ENCODE results near the gene RNF149. TPM values are rescaled to one million over a fixed set of nuclear protein-coding genes. Genes with fewer than 3 reads are reported as not detected.
A peak's percentile ranks its signal among the peaks of the same experiment; 100 is the strongest.

Gene RNF149
- total RNA-seq, 1 experiment from 2014 or later, result 96.8 TPM

DNA sequence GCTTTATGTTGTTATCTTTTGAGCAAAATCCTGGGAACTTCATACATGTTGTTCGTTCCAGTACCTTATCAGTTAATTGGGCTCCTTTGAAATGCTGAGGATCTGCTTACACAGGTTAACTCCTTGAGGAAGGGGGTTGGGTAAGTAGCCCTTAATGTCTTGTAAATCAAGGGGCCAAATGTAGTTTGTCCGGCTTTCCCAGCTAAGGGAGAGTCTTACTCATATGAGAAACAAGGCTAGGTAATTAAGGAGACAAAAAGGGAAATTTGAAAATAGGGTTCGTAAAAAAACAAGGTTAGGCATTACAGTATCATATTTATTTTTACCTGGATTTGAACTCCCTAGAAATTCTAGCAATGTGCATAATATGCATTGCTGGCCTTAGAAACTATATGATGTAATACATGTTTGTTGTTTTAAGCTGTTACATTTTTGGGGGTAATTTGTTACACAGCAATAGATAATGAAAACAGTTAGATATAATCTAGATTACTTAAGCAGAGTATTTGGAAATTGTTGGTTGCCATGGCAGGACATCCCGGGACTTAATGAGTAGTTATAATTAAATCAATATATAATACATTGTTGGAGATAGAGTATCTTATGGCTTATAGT is 30.9 kb upstream of the RNF149 start:
- H3K27me3 ChIP-seq (replicated peaks; ENCODE audit: control insufficient read depth, insufficient read depth, low read length), result no peaks in the 10 kb centered on the region
- H3K4me1 Mint-ChIP-seq (ENCODE audit: low read depth, unreplicated experiment), result peaks cover 49% of the 10 kb centered on the region
- H3K4me1 ChIP-seq, result peaks cover 55% of the 10 kb centered on the region
- peak; percentile 64 to 69 for DNase-seq
- intact Hi-C loops (cut with micrococcal nuclease; ENCODE audit: unreplicated experiment), result no loop called here
- H3K27me3 Mint-ChIP-seq (ENCODE audit: insufficient read depth, unreplicated experiment), result no peaks in the 10 kb centered on the region
- no TSS peak for BruUV-seq (replicated peaks)
- TF ChIP-seq CTCF (IDR thresholded peaks at IDR 0.05; ENCODE audit: insufficient read depth in 1 of 2, low read depth in 1 of 2, low read length in 1 of 2, severe bottlenecking in 1 of 2, unreplicated experiment in 1 of 2), result no peak
- peaks cover 10% of the 10 kb centered on the region for H3K9me3 Mint-ChIP-seq (ENCODE audit: unreplicated experiment)
- peaks cover 13% of the 10 kb centered on the region for H3K36me3 Mint-ChIP-seq (ENCODE audit: insufficient read depth, unreplicated experiment)
- H3K9me3 ChIP-seq, result no peaks in the 10 kb centered on the region
- H3K4me3 Mint-ChIP-seq (ENCODE audit: unreplicated experiment), result peak overlapping the region; percentile 55
- POLR2A ChIA-PET, result no interaction called here
- no peaks in the 10 kb centered on the region for H3K36me3 ChIP-seq (ENCODE audit: control insufficient read depth, insufficient read depth, low read length)
- H3K27ac Mint-ChIP-seq (ENCODE audit: unreplicated experiment), result peak overlapping the region; percentile 78
- CTCF ChIA-PET, result no interaction called here
- H3K4me3 ChIP-seq (ENCODE audit: low read depth, low read length), result no peak overlapping the region

DNA sequence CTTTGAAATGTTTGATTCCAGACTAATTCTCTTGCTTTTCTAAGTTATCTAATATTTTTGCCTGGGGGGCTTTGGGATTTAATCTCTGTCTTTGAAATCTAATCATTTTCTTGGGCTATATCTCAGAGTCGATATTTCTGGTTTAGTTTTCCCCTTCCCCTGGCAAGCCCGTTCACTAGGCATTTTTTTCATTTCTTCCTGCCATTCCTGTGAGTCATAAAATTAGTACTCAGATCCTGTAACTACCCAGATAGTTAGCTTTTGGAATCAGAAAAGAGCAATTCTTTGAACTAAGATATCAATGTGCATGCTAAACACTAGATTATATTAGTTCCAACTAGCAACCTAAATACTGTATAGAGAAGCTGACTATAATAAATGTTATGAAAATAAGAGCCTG is 29.4 kb upstream of the RNF149 start:
- no peak for TF ChIP-seq CTCF (IDR thresholded peaks at IDR 0.05; ENCODE audit: insufficient read depth in 1 of 2, low read depth in 1 of 2, low read length in 1 of 2, severe bottlenecking in 1 of 2, unreplicated experiment in 1 of 2)
- H3K27ac Mint-ChIP-seq (ENCODE audit: unreplicated experiment), result peak overlapping the region; percentile 78
- ChIA-PET CTCF (no interaction called here), POLR2A (interaction anchor here (1.3 kb wide), 1 partner anchor 50 kb away, joined by 7 read pairs; no protein-coding TSS in a partner anchor)
- Histone ChIP-seq H3K4me1 (peaks cover 55% of the 10 kb centered on the region), H3K36me3 (ENCODE audit: control insufficient read depth, insufficient read depth, low read length) (no peaks in the 10 kb centered on the region), H3K27me3 (replicated peaks; ENCODE audit: control insufficient read depth, insufficient read depth, low read length) (no peaks in the 10 kb centered on the region), H3K4me3 (ENCODE audit: low read depth, low read length) (no peak overlapping the region), H3K9me3 (no peaks in the 10 kb centered on the region)
- peaks cover 49% of the 10 kb centered on the region for H3K4me1 Mint-ChIP-seq (ENCODE audit: low read depth, unreplicated experiment)
- DNase-seq, result no peak
- intact Hi-C loops (cut with micrococcal nuclease; ENCODE audit: unreplicated experiment), result no loop called here
- H3K4me3 Mint-ChIP-seq (ENCODE audit: unreplicated experiment), result no peak overlapping the region
- peaks cover 10% of the 10 kb centered on the region for H3K9me3 Mint-ChIP-seq (ENCODE audit: unreplicated experiment)
- no peaks in the 10 kb centered on the region for H3K27me3 Mint-ChIP-seq (ENCODE audit: insufficient read depth, unreplicated experiment)
- no TSS peak for BruUV-seq (replicated peaks)
- H3K36me3 Mint-ChIP-seq (ENCODE audit: insufficient read depth, unreplicated experiment), result peaks cover 9% of the 10 kb centered on the region

DNA sequence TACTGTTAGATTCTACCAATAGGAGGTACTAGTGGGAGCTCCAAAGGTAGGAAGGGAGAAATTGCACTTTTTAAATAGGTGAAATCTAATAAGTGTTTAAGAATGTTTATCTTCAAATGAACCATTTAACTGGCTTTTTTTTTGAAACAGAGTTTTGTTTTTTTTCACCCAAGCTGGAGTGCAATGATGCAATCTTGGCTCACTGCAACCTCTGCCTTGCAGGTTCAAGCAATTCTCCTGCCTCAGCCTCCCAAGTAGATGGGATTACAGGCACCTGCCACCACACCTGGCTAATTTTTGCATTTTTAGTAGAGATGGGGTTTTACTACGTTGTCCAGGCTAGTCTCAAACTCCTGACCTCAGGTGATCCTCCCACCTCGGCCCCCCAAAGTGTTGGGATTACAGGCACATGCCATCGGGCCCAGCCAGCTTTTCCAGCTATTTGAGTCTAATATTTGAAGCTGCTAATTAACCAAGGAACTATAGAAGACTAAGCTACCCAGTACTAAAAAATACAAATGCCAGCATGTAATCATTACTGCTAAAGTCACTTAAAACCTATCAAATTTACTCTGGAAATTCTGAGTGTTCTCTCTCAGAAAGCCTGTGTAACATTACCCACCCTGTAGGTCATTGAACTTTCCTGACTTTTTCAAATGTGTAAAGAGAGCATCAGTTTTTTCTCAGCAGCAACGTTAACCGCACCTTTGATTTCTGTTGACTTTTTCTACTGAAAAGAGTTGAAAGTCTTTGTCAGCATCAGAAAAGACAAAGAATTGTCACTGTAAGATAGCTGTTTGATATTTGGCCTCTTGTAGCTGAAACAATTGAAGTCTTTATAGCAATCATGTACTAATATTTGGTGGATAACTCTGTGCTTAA is 24.6 kb upstream of the RNF149 start:
- no peak overlapping the region for H3K27ac Mint-ChIP-seq (ENCODE audit: unreplicated experiment)
- no peaks in the 10 kb centered on the region for H3K27me3 ChIP-seq (replicated peaks; ENCODE audit: control insufficient read depth, insufficient read depth, low read length)
- H3K9me3 ChIP-seq, result no peaks in the 10 kb centered on the region
- CTCF ChIA-PET, result interaction anchor here (0.7 kb wide), 1 partner anchor 491 kb away, joined by 5 read pairs; no protein-coding TSS in a partner anchor
- no peak for TF ChIP-seq CTCF (IDR thresholded peaks at IDR 0.05; ENCODE audit: insufficient read depth in 1 of 2, low read depth in 1 of 2, low read length in 1 of 2, severe bottlenecking in 1 of 2, unreplicated experiment in 1 of 2)
- POLR2A ChIA-PET, result interaction anchor here (0.6 kb wide), 2 partner anchors 10 to 30 kb away, joined by 4 to 8 read pairs; no protein-coding TSS in a partner anchor
- peaks cover 24% of the 10 kb centered on the region for H3K4me1 Mint-ChIP-seq (ENCODE audit: low read depth, unreplicated experiment)
- no TSS peak for BruUV-seq (replicated peaks)
- H3K9me3 Mint-ChIP-seq (ENCODE audit: unreplicated experiment), result peaks cover 10% of the 10 kb centered on the region
- H3K4me3 ChIP-seq (ENCODE audit: low read depth, low read length), result no peak overlapping the region
- peaks cover 40% of the 10 kb centered on the region for H3K4me1 ChIP-seq
- H3K4me3 Mint-ChIP-seq (ENCODE audit: unreplicated experiment), result no peak overlapping the region
- no peak for DNase-seq
- intact Hi-C loops (cut with micrococcal nuclease; ENCODE audit: unreplicated experiment), result no loop called here
- H3K36me3 Mint-ChIP-seq (ENCODE audit: insufficient read depth, unreplicated experiment), result peaks cover 6% of the 10 kb centered on the region
- H3K27me3 Mint-ChIP-seq (ENCODE audit: insufficient read depth, unreplicated experiment), result no peaks in the 10 kb centered on the region
- no peaks in the 10 kb centered on the region for H3K36me3 ChIP-seq (ENCODE audit: control insufficient read depth, insufficient read depth, low read length)
